Measurements from ENCODE around the gene GDPGP1.

GRCh38 chr15:90207252-90207651 is 26.8 kb upstream of the GDPGP1 start:
- TF ChIP-seq REST (IDR thresholded peaks at IDR 0.05; ENCODE audit: insufficient replicate concordance, low read depth) (no peak), CTCF (IDR thresholded peaks at IDR 0.05; ENCODE audit: insufficient read depth, low read length) (no peak), POLR2AphosphoS5 (IDR thresholded peaks at IDR 0.05; ENCODE audit: low read depth) (no peak), GABPA (IDR thresholded peaks at IDR 0.05; ENCODE audit: low read depth) (no peak)

Measured in HL-60 (cell line).